IMR-90 (cell line): ENCODE data around the gene FAT1.

Source experiments
- BHLHE40 ChIP-seq: fragments of 150-350 bp; IDR thresholded peaks from 2 replicates; pipeline ENCODE4 v1.6.1; 2016; ENCODE audit warnings: mild to moderate bottlenecking, low read depth, low read length
- CEBPB ChIP-seq: IDR thresholded peaks from 2 replicates; pipeline ENCODE4 v1.6.1; 2012; ENCODE audit warnings: low read depth, low read length, improper control_type of control experiment
- CTCF ChIP-seq: conservative IDR thresholded peaks from 2 replicates; pipeline ENCODE4 v1.5.1; 2012; ENCODE audit warnings: mild to moderate bottlenecking, low read depth, low read length, improper control_type of control experiment
- FOS ChIP-seq: fragments of 150-350 bp; IDR thresholded peaks from 2 replicates; pipeline ENCODE4 v1.6.1; 2016; ENCODE audit warnings: low read depth, low read length
- MAZ ChIP-seq: IDR thresholded peaks from 2 replicates; pipeline ENCODE4 v1.6.1; 2012; ENCODE audit warnings: low read depth, mild to moderate bottlenecking, low read length, improper control_type of control experiment, moderate library complexity, borderline replicate concordance
- MXI1 ChIP-seq: IDR thresholded peaks from 2 replicates; pipeline ENCODE4 v1.6.1; 2012; ENCODE audit warnings: low read depth, mild to moderate bottlenecking, low read length, moderate library complexity, borderline replicate concordance
- NFE2L2 ChIP-seq: fragments of 150-350 bp; IDR thresholded peaks from 2 replicates; pipeline ENCODE4 v1.6.1; 2016; ENCODE audit warnings: low read depth, mild to moderate bottlenecking, low read length
- POLR2A ChIP-seq: IDR thresholded peaks from 2 replicates; pipeline ENCODE4 v1.6.1; 2012; ENCODE audit warnings: mild to moderate bottlenecking, low read depth, low read length
- RCOR1 ChIP-seq: IDR thresholded peaks from 2 replicates; pipeline ENCODE4 v1.6.1; 2012; ENCODE audit warnings: mild to moderate bottlenecking, low read length, improper control_type of control experiment; ENCODE audit not compliant: insufficient replicate concordance
- RFX5 ChIP-seq: IDR thresholded peaks from 2 replicates; pipeline ENCODE4 v1.8.0; 2012; ENCODE audit warnings: low read depth, mild to moderate bottlenecking, low read length, moderate library complexity
- USF2 ChIP-seq: fragments of 150-350 bp; IDR thresholded peaks from 2 replicates; pipeline ENCODE4 v1.6.1; 2017; ENCODE audit warnings: mild to moderate bottlenecking, antibody characterized with exemption, low read length, low read depth

GRCh38 chr4:186593587-186593973 lies 130.1 kb downstream of the FAT1 start:
- TF ChIP-seq CTCF (no peak), BHLHE40 (no peak), POLR2A (no peak), RFX5 (no peak), MXI1 (no peak), RCOR1 (no peak), NFE2L2 (no peak), CEBPB (no peak), MAZ (no peak), USF2 (no peak), FOS (no peak)
